ENCODE measurements around the gene MACROD1.

The MACROD1 gene

GRCh38 chr11:64128255-64129006 lies 37.5 kb downstream of the MACROD1 start:
- DNase-seq = no peak

- DNase-seq = no peak
Measured at GRCh38 chr11:64127267-64128072, 38.4 kb downstream of the MACROD1 start.

GRCh38 chr11:64126796-64127195 lies 39.1 kb downstream of the MACROD1 start:
- DNase-seq = no peak

GRCh38 chr11:64126371-64126770 lies 39.5 kb downstream of the MACROD1 start:
- no peak for DNase-seq

- DNase-seq = no peak
Measured at GRCh38 chr11:64125676-64126075, 40.2 kb downstream of the MACROD1 start.

- DNase-seq = no peak
Measured at GRCh38 chr11:64124147-64124546, 41.8 kb downstream of the MACROD1 start.

GRCh38 chr11:64123679-64124078 lies 42.2 kb downstream of the MACROD1 start:
- DNase-seq = no peak

- no peak for DNase-seq
Measured at GRCh38 chr11:64122411-64123410, 43.2 kb downstream of the MACROD1 start.

- no peak for DNase-seq
Measured at GRCh38 chr11:64121663-64122410, 44.1 kb downstream of the MACROD1 start.

- DNase-seq = no peak
Measured at GRCh38 chr11:64120951-64121569, 44.9 kb downstream of the MACROD1 start.

GRCh38 chr11:64119700-64120099 lies 46.2 kb downstream of the MACROD1 start:
- no peak for DNase-seq

- no peak for DNase-seq
Measured at GRCh38 chr11:64118876-64119665, 46.8 kb downstream of the MACROD1 start.

- no peak for DNase-seq
Measured at GRCh38 chr11:64117763-64118459, 48.0 kb downstream of the MACROD1 start.

GRCh38 chr11:64115531-64116522 lies 50.1 kb downstream of the MACROD1 start:
- DNase-seq = no peak

GRCh38 chr11:64114231-64114630 lies 51.7 kb downstream of the MACROD1 start:
- no peak for DNase-seq

- DNase-seq = no peak
Measured at GRCh38 chr11:64113462-64113780, 52.5 kb downstream of the MACROD1 start.

GRCh38 chr11:64112771-64113461 lies 53.0 kb downstream of the MACROD1 start:
- no peak for DNase-seq
